ENCODE measurements around the gene TAF4. TPM values are rescaled to one million over a fixed set of nuclear protein-coding genes. Genes with fewer than 3 reads are reported as not detected.

TAF4 gene
- total RNA-seq, 4 donors from 2014 or later = 7.1 to 15.9 (median 11.9) TPM

DNA sequence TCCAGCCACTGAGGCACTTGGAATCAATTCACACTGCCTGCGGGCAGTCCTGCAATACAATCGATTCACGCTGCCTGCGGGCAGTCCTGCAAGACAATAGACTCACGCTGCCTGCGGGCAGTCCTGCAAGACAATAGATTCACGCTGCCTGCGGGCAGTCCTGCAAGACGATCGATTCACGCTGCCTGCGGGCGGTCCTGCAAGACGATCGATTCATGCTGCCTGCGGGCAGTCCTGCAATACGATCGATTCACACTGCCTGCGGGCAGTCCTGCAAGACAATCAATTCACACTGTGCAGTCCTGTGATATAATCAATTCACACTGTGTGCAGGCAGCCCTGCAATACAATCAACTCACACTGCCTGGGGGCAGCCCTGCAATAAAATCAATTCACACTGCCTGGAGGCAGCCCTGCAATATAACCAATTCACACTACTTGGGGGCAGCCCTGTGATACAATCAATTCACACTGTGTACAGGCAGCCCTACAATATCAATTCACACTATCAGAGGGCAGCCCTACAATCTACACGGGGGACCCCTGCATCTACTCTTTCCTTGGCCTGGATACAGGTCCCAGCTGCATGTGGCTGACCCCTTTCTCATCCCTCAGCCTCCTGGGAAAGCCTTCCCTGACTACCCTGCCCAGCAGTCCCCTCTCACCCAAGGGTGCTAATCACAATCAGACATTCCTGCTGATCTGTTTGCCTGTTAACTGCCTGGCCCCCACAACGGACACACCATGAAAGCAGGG lies 10.4 kb downstream of the TAF4 start:
- DNase-seq (ENCODE audit: low spot score) (no peak), ATAC-seq (ENCODE audit: low FRiP score) (no peak)
- TF ChIP-seq, protein P1, sequence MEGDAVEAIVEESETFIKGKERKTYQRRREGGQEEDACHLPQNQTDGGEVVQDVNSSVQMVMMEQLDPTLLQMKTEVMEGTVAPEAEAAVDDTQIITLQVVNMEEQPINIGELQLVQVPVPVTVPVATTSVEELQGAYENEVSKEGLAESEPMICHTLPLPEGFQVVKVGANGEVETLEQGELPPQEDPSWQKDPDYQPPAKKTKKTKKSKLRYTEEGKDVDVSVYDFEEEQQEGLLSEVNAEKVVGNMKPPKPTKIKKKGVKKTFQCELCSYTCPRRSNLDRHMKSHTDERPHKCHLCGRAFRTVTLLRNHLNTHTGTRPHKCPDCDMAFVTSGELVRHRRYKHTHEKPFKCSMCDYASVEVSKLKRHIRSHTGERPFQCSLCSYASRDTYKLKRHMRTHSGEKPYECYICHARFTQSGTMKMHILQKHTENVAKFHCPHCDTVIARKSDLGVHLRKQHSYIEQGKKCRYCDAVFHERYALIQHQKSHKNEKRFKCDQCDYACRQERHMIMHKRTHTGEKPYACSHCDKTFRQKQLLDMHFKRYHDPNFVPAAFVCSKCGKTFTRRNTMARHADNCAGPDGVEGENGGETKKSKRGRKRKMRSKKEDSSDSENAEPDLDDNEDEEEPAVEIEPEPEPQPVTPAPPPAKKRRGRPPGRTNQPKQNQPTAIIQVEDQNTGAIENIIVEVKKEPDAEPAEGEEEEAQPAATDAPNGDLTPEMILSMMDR (IDR thresholded peaks at IDR 0.05) = no peak

DNA sequence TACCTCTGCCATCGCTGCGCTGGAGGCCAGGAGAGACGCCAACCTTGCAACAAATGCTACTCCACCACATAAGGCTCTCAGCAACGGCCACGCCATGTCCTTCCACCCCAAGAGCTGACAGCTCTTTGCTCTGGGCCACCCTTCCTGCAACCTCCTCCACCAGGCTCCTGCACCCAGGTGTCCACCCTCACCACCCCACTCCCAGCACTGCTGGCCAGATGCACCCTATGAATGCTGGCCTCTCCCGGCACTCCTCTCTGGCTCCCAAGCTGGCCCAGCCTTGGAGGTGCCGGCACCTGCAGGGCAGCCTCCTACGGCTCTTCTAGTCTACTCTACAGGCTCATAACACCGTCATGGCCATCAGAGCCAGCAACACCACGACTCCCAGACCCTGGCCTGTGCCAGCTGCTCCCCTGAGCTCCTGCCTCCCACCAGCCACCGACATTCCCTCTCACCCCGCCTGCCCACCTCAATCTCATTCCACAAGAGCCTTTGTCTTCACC lies 11.2 kb downstream of the TAF4 start:
- ATAC-seq (ENCODE audit: low FRiP score) (no peak), DNase-seq (ENCODE audit: low spot score) (no peak)
- TF ChIP-seq, protein P1 (IDR thresholded peaks at IDR 0.05) = no peak

DNA sequence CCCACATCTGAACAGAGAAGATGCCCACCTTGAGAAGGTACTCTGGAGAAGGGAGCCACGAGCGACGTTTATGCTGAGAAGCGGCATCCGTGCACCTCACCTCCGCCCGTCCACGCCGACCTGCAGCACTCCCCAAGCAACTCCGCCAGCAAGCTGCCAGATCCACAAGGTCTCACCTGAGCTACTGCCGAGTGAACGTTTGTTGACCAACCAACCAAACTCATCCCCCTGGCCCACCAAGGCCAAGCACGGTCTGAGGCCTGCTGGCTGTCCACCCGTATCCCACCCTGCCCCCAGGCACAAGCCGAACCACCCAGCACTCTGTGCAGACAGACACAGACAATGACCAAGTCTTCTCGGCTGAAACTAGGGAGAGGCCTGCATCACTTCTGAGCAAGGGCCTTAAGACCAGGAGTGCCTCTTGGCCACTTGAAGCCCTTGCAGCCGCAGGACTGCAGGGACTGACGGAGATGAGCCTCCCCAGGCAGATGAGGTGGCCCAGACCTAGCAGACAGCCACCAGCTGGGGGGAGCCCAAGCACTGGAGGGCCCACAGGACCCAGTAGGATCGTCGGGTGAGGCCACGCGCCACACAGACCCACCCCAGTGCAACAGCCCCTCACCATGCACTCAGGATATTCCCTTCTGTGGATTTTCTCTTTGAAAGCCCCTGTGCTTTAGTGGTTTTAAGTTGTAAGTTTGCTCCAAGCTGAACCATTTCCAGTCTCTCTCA lies 12.1 kb downstream of the TAF4 start:
- ATAC-seq (ENCODE audit: low FRiP score) (no peak), DNase-seq (ENCODE audit: low spot score) (no peak)
- TF ChIP-seq, protein P1 (IDR thresholded peaks at IDR 0.05) = no peak

DNA sequence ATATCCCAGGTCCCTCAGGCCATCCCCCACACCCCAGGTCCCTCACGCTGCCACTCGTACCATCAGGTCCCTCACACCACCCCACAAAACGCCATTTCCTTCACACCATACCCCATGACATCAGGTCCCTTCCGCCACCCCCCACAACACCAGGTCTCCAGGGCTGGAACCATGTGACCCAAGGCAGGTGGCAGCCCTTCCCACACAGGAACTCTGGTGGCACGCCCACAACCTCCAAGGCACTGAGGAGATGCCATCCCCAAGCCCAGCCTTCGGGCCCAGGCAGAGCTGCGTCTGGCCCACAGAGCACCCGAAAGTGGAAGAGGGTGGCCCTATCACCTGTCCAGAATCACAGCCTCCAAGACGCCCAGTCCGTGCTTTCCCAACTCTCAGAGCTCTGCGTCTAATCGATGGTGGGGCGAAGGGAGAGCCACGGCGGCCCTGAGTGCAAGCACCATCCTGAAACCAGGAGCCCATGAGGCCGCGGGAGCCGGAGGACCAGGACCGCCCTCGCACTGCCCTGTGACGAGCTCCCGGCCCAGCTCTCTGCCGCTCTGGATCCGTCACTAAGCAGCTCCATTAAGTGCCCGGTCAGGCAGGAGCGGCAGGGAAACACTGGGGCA lies 12.7 kb downstream of the TAF4 start:
- ATAC-seq (ENCODE audit: low FRiP score) = no peak
- TF ChIP-seq, protein P1 (IDR thresholded peaks at IDR 0.05) = no peak

DNA sequence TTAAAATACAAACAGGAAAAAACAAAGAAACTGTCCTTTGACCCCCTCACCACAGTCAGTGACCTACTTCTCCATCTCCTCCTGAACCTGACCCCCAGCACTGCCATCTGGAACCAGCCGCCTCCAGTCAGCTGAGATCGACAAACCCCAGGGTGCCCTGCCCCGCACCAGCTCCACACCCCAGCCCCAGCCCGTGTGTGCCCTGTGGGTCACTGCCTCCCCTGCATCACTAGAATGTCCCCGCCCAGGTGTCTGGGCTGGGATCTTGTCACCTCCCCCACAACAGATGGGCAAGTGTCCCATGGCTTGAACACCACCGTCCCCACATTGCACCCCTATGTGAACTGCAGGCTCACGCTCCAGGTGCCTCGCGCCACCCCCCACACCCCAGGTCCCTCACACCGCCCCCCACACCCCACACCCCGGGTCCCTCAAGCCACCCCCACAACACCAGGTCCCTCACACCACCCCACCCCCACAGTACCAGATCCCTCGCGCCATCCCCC lies 13.3 kb downstream of the TAF4 start:
- TF ChIP-seq, protein P1 (IDR thresholded peaks at IDR 0.05) = no peak
- ATAC-seq (ENCODE audit: low FRiP score) (no peak), DNase-seq (ENCODE audit: low spot score) (no peak)

More for the DNA sequence above, 12.7 kb downstream of the TAF4 start:
- no peak for DNase-seq (ENCODE audit: low spot score)

DNA sequence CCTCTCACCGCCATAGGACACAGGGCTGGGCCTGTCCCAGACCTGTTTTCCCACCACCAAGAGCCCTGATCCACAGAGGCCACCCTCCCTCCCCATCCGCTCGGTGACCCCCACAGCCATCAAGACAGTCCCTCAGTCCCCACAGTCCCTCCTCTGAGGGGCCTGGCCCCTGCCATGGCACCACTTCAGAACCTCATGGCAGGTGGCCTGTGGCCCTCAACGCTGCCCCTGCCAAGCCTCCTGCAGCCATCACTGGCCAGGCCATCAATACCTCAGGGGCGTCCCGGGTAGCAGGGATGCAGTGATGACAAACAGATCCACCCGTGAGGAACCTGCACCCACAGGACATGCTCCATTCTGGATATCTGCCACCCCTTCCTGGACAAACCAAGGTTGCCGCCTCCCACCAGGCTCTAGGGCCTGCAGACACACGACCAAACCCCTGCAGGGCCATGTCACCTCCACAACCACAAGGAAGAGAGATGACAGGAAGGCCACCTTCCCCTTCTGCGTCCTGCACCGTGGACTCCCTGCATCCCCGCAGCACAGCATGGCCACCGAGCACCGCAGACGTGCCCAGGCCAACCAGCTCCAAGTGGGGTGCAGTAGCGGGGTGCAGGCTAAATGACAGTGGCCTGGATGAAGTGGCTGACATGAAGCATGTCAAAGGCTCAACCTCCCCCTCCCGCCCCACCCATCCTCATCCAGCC lies 14.0 kb downstream of the TAF4 start:
- no peak for ATAC-seq (ENCODE audit: low FRiP score)
- no peak for DNase-seq (ENCODE audit: low spot score)
- TF ChIP-seq, protein P1 (IDR thresholded peaks at IDR 0.05) = no peak

Data from omental fat pad (tissue), 4 donors.